Keratinocyte (primary cell): ENCODE results near the gene FAM13C. TPM values are rescaled to one million over a fixed set of nuclear protein-coding genes. Genes with fewer than 3 reads are reported as not detected.
"Not testable (repeated sequence)": the region's sequence is repeated elsewhere in the genome, so short reads cannot be mapped to it uniquely, and the experiment has no call there.

Experiments
- DNase-seq: peaks from one replicate; pipeline ENCODE4 v3.0.0-alpha.2; 2011; ENCODE audit warnings: low read depth, missing footprints, low spot score
- FAIRE-seq: peaks from 2 replicates; lab custom pipeline; 2011; peaks lifted over from hg19 to GRCh38; lab: Jason Lieb, UNC
- H2AFZ ChIP-seq: 2 replicates; pipeline ENCODE4 v1.6.0; 2012; ENCODE audit warnings: low read length, control low read depth, inconsistent platforms; ENCODE audit not compliant: control insufficient read depth
- H3K27ac ChIP-seq: 2 replicates; pipeline ENCODE4 v1.5.1; 2011; ENCODE audit warnings: low read length; ENCODE audit not compliant: control insufficient read depth, insufficient read depth
- H3K27me3 ChIP-seq: 3 replicates; pipeline ENCODE4 v1.6.0; 2011; ENCODE audit warnings: low read length; ENCODE audit not compliant: control insufficient read depth, insufficient read depth; ENCODE audit errors: extremely low read depth
- H3K36me3 ChIP-seq, 2 experiments: 2 replicates in 1 of 2; 3 replicates in 1 of 2; pipeline ENCODE4 v1.5.1; 2011; ENCODE audit warnings: low read length in 2 of 2, mild to moderate bottlenecking in 1 of 2; ENCODE audit not compliant: control insufficient read depth in 2 of 2, insufficient read depth in 2 of 2; ENCODE audit errors: extremely low read depth in 1 of 2
- H3K4me1 ChIP-seq: 3 replicates; pipeline ENCODE4 v1.5.1; 2011; ENCODE audit warnings: low read length; ENCODE audit not compliant: control insufficient read depth, insufficient read depth; ENCODE audit errors: extremely low read depth
- H3K4me2 ChIP-seq: 3 replicates; pipeline ENCODE4 v1.6.0; 2011; ENCODE audit warnings: low read depth, low read length; ENCODE audit not compliant: control insufficient read depth, insufficient read depth; ENCODE audit errors: extremely low read depth
- H3K4me3 ChIP-seq, 3 experiments: fragments of 200-600 bp in 1 of 3; sonication (generic) in 1 of 3; 2 replicates in 2 of 3; 3 replicates in 1 of 3; pipeline ENCODE4 v1.5.1; 2011 to 2016; ENCODE audit warnings: low read length in 3 of 3, mild to moderate bottlenecking in 3 of 3, control low read depth in 2 of 3, inconsistent platforms in 1 of 3, low read depth in 1 of 3, mixed read lengths in 1 of 3, mixed run types in 1 of 3, moderate library complexity in 1 of 3; ENCODE audit not compliant: control insufficient read depth in 2 of 3, insufficient read depth in 2 of 3; ENCODE audit errors: extremely low read depth in 1 of 3
- H3K79me2 ChIP-seq: 2 replicates; pipeline ENCODE4 v1.6.0; 2012; ENCODE audit warnings: low read length; ENCODE audit not compliant: control insufficient read depth, insufficient read depth
- H3K9ac ChIP-seq: 3 replicates; pipeline ENCODE4 v1.6.0; 2011; ENCODE audit warnings: low read length; ENCODE audit not compliant: control insufficient read depth, insufficient read depth; ENCODE audit errors: extremely low read depth
- H3K9me1 ChIP-seq: 3 replicates; pipeline ENCODE4 v1.6.0; 2011; ENCODE audit warnings: low read length; ENCODE audit not compliant: control insufficient read depth, insufficient read depth; ENCODE audit errors: extremely low read depth
- H3K9me3 ChIP-seq: 2 replicates; pipeline ENCODE4 v1.5.1; 2012; ENCODE audit warnings: low read depth, low read length; ENCODE audit not compliant: control insufficient read depth
- H4K20me1 ChIP-seq: 3 replicates; pipeline ENCODE4 v1.6.0; 2011; ENCODE audit warnings: low read length; ENCODE audit not compliant: control insufficient read depth, insufficient read depth; ENCODE audit errors: extremely low read depth
- CTCF ChIP-seq, 3 experiments: IDR thresholded peaks in 1 of 3; conservative IDR thresholded peaks in 1 of 3; optimal IDR thresholded peaks in 1 of 3; 2 replicates in 2 of 3; 3 replicates in 1 of 3; pipeline versions ENCODE3 to v1.5.1; 2011; ENCODE audit warnings: low read length in 3 of 3, mild to moderate bottlenecking in 3 of 3, moderate library complexity in 2 of 3, control low read depth in 1 of 3, inconsistent platforms in 1 of 3; ENCODE audit not compliant: insufficient read depth in 2 of 3; ENCODE audit errors: extremely low read depth in 1 of 3
- EZH2 ChIP-seq: IDR thresholded peaks from one replicate; pipeline ENCODE4 v1.6.1; 2012; ENCODE audit warnings: inconsistent platforms, mild to moderate bottlenecking, low read length, moderate library complexity
- dilution Hi-C: fragments of 300-500 bp; cut with MboI; formaldehyde crosslinking; loops from one replicate; pipeline ENCODE4 v1.7.0; 2020; ENCODE audit warnings: low sequenced_read_pairs; ENCODE audit not compliant: extremely low pct_ligation_motif_present
- polyA plus RNA-seq, 5 experiments: library from polyadenylated mRNA; depleted of rRNA in 3 of 5; stranded (reverse) in 3 of 5; stranded (forward) in 1 of 5; unstranded in 1 of 5; fragments of >200 nt; gene quantifications; 1 replicate in 1 of 5; 2 replicates in 3 of 5; 3 replicates in 1 of 5; pipeline versions ENCODE4 v1.2.1 to v1.2.3, GENCODE V29; 2011 to 2012; ENCODE audit warnings: missing spikeins in 2 of 5, low read depth in 1 of 5, low replicate concordance in 1 of 5

Gene FAM13C
- polyA plus RNA-seq, 1 donor (not counting 4 experiments of a cell fraction or from before 2014, with no cell fraction given) = 0.58 TPM

GRCh38 chr10:59225211-59225610, 137.1 kb downstream of the FAM13C start:
- TF ChIP-seq EZH2 (no peak), CTCF (optimal IDR thresholded peaks at IDR 0.05 in 1 of 3, IDR thresholded peaks at IDR 0.05 in 1 of 3, conservative IDR thresholded peaks at IDR 0.05 in 1 of 3; ENCODE audit: extremely low read depth in 1 of 3, insufficient read depth in 2 of 3, low read length in 3 of 3) (no peak)
- Histone ChIP-seq H3K4me2 (no peak overlapping the region), H3K4me3 (no peak overlapping the region), H3K27me3 (no peaks in the 10 kb centered on the region), H4K20me1 (no peaks in the 10 kb centered on the region), H3K79me2 (no peaks in the 10 kb centered on the region), H3K9me1 (no peaks in the 10 kb centered on the region), H3K9ac (no peak overlapping the region), H3K36me3 (no peaks in the 10 kb centered on the region), H2AFZ (no peak overlapping the region), H3K9me3 (no peaks in the 10 kb centered on the region), H3K27ac (no peak overlapping the region), H3K4me1 (no peaks in the 10 kb centered on the region)
- no peak for DNase-seq
- no peak for FAIRE-seq
- dilution Hi-C loops = loop anchor here (25.0 kb wide), 1 partner anchor 387 kb away; no protein-coding TSS in a partner anchor

- H3K9ac ChIP-seq, H3K79me2 ChIP-seq, H3K4me3 ChIP-seq, dilution Hi-C loops, H3K9me1 ChIP-seq, H2AFZ ChIP-seq, H4K20me1 ChIP-seq, H3K36me3 ChIP-seq, FAIRE-seq, H3K27ac ChIP-seq, H3K9me3 ChIP-seq, H3K4me1 ChIP-seq, H3K4me2 ChIP-seq, DNase-seq, H3K27me3 ChIP-seq: not testable (repeated sequence)
Observed at GRCh38 chr10:59223597-59223996, 138.8 kb downstream of the FAM13C start.

GRCh38 chr10:59222788-59223187, 139.6 kb downstream of the FAM13C start:
- H3K4me3 ChIP-seq = no peak overlapping the region
- H3K27ac ChIP-seq = no peak overlapping the region
- H2AFZ ChIP-seq = no peak overlapping the region
- no peak for TF ChIP-seq EZH2
- no peak for TF ChIP-seq CTCF (optimal IDR thresholded peaks at IDR 0.05 in 1 of 3, IDR thresholded peaks at IDR 0.05 in 1 of 3, conservative IDR thresholded peaks at IDR 0.05 in 1 of 3; ENCODE audit: extremely low read depth in 1 of 3, insufficient read depth in 2 of 3, low read length in 3 of 3)
- no peaks in the 10 kb centered on the region for H3K79me2 ChIP-seq
- no peaks in the 10 kb centered on the region for H3K9me1 ChIP-seq
- FAIRE-seq (no peak), DNase-seq (no peak)
- dilution Hi-C loops = no loop called here
- H3K36me3 ChIP-seq = no peaks in the 10 kb centered on the region
- no peaks in the 10 kb centered on the region for H4K20me1 ChIP-seq
- H3K9me3 ChIP-seq = no peaks in the 10 kb centered on the region
- H3K4me1 ChIP-seq = no peaks in the 10 kb centered on the region
- no peak overlapping the region for H3K4me2 ChIP-seq
- no peaks in the 10 kb centered on the region for H3K27me3 ChIP-seq
- no peak overlapping the region for H3K9ac ChIP-seq
